Astrocyte of the hippocampus (primary cell): ENCODE measurements around the gene NFASC.

ENCODE experiments used
- DNase-seq: peaks from one replicate; pipeline ENCODE4 v3.0.0; 2011; ENCODE audit warnings: low read depth, low spot score

NFASC gene

GRCh38 chr1:204958317-204959307 is 88.0 kb downstream of the NFASC start:
- DNase-seq, result no peak

- DNase-seq, result no peak
These were observed 88.7 kb downstream of the NFASC start for GRCh38 chr1:204959374-204959773.

GRCh38 chr1:204959836-204960235 is 89.2 kb downstream of the NFASC start:
- DNase-seq, result no peak

- DNase-seq, result no peak
These were observed 89.9 kb downstream of the NFASC start for GRCh38 chr1:204960306-204961125.

GRCh38 chr1:204961765-204962419 is 91.2 kb downstream of the NFASC start:
- no peak for DNase-seq

GRCh38 chr1:204962742-204963632 is 92.3 kb downstream of the NFASC start:
- DNase-seq, result no peak

- no peak for DNase-seq
These were observed 96.8 kb downstream of the NFASC start for GRCh38 chr1:204967451-204967850.

GRCh38 chr1:204968135-204968534 is 97.5 kb downstream of the NFASC start:
- DNase-seq, result no peak

GRCh38 chr1:204968951-204969350 is 98.3 kb downstream of the NFASC start:
- no peak for DNase-seq

- DNase-seq, result no peak
These were observed 100.3 kb downstream of the NFASC start for GRCh38 chr1:204970937-204971336.

GRCh38 chr1:204971517-204972336 is 101.1 kb downstream of the NFASC start:
- peak; percentile 54 for DNase-seq

GRCh38 chr1:204972426-204972825 is 101.8 kb downstream of the NFASC start:
- DNase-seq, result no peak

GRCh38 chr1:204973449-204973848 is 102.8 kb downstream of the NFASC start:
- DNase-seq, result no peak

GRCh38 chr1:204974327-204974726 is 103.7 kb downstream of the NFASC start:
- DNase-seq, result no peak

- no peak for DNase-seq
These were observed 104.4 kb downstream of the NFASC start for GRCh38 chr1:204975021-204975420.

- peak; percentile 71 for DNase-seq
These were observed 105.0 kb downstream of the NFASC start for GRCh38 chr1:204975568-204976235.

GRCh38 chr1:204976646-204977045 is 106.0 kb downstream of the NFASC start:
- DNase-seq, result no peak

GRCh38 chr1:204977318-204977717 is 106.7 kb downstream of the NFASC start:
- no peak for DNase-seq

GRCh38 chr1:204978782-204979181 is 108.1 kb downstream of the NFASC start:
- no peak for DNase-seq
